Measurements from ENCODE around the gene STARD3NL. TPM values are rescaled to one million over a fixed set of nuclear protein-coding genes. Genes with fewer than 3 reads are reported as not detected.

The STARD3NL gene
- total and polyA plus RNA-seq, 7 donors: 11.1 to 28.5 (median 15.6) TPM

- 62 to 77% (median 69%) methylated on average over 6 of the region's 6 CpGs for WGBS, 3 donors
- Histone ChIP-seq H3K36me3 (ENCODE audit: insufficient read depth in 1 of 2, low read depth in 1 of 2) (no peaks in the 10 kb centered on the region), H3K27ac (no peak overlapping the region), H3K4me1 (no peaks in the 10 kb centered on the region), H3K4me3 (no peak overlapping the region), H3K9me3 (no peaks in the 10 kb centered on the region), H3K27me3 (ENCODE audit: insufficient read depth in 3 of 3, low read length in 2 of 3) (no peaks in the 10 kb centered on the region)
- DNase-seq (no peak), ATAC-seq (no peak)
- TF ChIP-seq, protein P1, sequence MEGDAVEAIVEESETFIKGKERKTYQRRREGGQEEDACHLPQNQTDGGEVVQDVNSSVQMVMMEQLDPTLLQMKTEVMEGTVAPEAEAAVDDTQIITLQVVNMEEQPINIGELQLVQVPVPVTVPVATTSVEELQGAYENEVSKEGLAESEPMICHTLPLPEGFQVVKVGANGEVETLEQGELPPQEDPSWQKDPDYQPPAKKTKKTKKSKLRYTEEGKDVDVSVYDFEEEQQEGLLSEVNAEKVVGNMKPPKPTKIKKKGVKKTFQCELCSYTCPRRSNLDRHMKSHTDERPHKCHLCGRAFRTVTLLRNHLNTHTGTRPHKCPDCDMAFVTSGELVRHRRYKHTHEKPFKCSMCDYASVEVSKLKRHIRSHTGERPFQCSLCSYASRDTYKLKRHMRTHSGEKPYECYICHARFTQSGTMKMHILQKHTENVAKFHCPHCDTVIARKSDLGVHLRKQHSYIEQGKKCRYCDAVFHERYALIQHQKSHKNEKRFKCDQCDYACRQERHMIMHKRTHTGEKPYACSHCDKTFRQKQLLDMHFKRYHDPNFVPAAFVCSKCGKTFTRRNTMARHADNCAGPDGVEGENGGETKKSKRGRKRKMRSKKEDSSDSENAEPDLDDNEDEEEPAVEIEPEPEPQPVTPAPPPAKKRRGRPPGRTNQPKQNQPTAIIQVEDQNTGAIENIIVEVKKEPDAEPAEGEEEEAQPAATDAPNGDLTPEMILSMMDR (IDR thresholded peaks at IDR 0.05): no peak
- intact Hi-C loops (cut with DNase I): no loop called here
Observed at GRCh38 chr7:38276096-38276877, 98.2 kb downstream of the STARD3NL start.

DNA sequence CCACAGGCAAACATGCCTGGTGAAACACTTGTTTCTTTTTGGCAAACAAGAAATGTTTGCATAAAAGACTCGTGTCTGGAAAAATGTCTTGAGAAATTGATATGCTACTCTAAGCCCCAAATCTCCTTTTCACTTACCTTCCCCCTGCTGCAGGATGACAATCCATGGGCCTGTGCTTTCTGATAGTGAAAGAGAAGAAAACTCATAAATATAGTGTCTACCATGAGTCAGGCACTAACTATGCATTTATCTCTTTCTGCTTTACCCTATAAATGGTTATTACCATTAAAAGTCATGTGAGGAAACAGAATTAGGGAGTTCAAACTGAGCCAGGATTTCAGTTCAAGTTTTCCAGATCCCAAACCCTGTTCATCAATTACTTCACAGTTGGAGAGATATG, 102.0 kb downstream of the STARD3NL start:
- intact Hi-C loops (cut with DNase I): no loop called here

More for the DNA sequence above, 102.0 kb downstream of the STARD3NL start:
- WGBS, 3 donors: 19 to 49% (median 30%) methylated on average over 1 of the region's 1 CpG
- Histone ChIP-seq H3K4me3 (no peak overlapping the region), H3K36me3 (ENCODE audit: insufficient read depth in 1 of 2, low read depth in 1 of 2) (no peaks in the 10 kb centered on the region), H3K27me3 (ENCODE audit: insufficient read depth in 3 of 3, low read length in 2 of 3) (no peaks in the 10 kb centered on the region), H3K27ac (no peak overlapping the region), H3K9me3 (no peaks in the 10 kb centered on the region), H3K4me1 (no peaks in the 10 kb centered on the region)
- ATAC-seq: no peak
- TF ChIP-seq, protein P1 (IDR thresholded peaks at IDR 0.05): no peak
- DNase-seq: no peak
